ENCODE results near the gene ERF. TPM values are rescaled to one million over a fixed set of nuclear protein-coding genes. Genes with fewer than 3 reads are reported as not detected.
A peak's percentile ranks its signal among the peaks of the same experiment; 100 is the strongest.

The ERF gene
- polyA plus RNA-seq, 3 donors, result 16.5 to 64.6 (median 33.4) TPM

DNA sequence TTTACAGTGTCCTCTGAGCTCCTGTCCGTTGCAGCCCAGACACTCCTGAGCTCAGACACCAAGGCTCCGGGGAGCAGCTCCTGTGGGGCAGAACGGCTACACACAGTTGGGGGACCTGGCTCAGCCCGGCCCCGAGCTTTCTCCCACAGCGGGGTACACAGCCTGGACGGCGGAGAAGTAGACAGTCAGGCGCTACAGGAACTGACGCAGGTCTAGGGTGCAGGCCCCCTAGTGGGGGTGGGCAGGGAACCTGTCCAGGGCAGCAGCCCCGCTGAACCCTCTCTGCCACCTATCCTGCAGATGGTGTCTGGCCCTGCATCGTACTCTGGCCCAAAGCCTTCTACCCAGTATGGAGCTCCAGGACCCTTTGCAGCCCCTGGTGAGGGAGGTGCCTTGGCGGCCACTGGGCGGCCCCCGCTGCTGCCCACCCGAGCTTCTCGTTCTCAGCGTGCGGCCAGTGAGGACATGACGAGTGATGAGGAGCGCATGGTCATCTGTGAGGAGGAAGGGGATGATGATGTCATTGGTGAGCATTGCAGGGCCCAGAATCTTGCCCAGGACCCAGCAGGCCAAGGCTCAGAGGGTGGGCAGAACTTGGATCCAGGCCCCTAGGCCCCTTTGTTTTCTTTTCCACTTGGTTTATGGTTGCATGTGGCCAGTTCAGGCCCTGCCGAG lies 34.1 kb upstream of the ERF start:
- H3K27ac ChIP-seq (ENCODE audit: low read depth, low read length), result no peak overlapping the region
- WGBS, 3 donors, result 89 to 94% (median 92%) methylated on average over 21 to 22 of the region's 22 CpGs

DNA sequence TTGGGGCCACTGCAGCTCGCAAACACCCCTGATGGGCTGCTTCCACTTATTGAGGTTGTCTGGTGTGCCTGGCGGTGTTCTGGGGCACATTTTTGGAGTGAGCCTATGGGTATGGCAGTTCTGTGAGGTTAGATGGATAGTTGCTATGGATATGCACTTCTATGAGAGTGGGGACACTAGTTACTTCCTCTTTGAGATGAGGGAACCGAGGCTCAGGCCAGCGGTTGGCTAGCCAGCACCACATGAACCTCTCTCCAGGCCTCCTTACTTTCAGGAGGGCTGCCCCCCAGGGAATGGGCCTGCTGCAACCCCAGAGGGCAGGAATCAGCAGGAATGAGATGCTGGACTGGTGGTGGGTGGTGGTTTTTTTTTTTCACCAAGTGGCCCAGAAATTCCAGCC lies 33.5 kb upstream of the ERF start:
- 72 to 96% (median 74%) methylated on average over 4 of the region's 4 CpGs for WGBS, 3 donors
- no peak overlapping the region for H3K27ac ChIP-seq (ENCODE audit: low read depth, low read length)

DNA sequence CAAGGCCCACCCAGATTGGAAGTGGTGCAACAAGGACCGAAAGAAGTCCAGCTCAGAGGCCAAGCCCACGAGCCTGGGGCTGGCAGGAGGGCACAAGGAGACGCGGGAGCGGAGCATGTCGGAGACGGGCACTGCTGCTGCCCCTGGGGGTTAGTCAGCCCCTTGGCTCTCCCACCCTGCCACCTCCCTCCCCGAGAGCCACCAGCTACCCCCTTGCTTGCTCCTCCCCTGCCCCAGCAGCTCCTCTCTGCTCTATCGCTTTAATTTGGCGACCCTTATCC lies 32.8 kb upstream of the ERF start:
- 93 to 94% (median 94%) methylated on average over 8 to 10 of the region's 10 CpGs for WGBS, 3 donors

DNA sequence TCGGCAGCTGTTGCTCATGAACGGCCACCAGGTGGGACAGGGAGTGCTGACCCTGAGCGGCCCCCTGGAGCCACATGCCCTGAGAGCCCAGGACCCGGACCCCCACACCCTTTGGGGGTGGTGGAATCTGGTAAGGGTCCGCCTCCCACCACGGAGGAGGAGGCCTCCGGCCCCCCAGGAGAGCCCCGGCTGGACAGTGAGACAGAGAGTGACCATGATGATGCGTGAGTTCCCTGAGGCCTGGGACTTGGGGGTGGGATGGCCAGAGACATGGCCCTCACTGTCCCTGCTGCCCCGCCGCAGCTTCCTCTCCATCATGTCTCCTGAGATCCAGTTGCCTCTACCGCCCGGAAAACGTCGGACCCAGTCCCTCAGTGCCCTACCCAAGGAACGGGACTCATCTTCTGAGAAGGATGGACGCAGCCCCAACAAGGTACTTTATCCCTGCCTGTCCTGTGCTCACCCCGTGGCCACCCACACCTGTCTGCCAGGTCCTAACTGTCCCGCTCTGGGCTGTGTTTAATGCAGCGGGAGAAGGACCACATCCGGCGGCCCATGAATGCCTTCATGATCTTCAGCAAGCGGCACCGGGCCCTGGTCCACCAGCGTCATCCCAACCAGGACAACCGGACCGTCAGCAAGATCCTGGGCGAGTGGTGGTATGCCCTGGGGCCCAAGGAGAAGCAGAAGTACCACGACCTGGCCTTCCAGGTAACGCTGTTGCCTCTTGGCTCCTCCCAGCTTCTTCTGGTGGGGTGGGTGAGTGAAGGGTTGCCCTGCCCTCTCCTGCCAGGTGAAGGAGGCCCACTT lies 32.3 kb upstream of the ERF start:
- WGBS, 3 donors, result 85 to 93% (median 90%) methylated on average over 30 of the region's 30 CpGs
- no peak overlapping the region for H3K27ac ChIP-seq (ENCODE audit: low read depth, low read length)

More for the DNA sequence above, 32.8 kb upstream of the ERF start:
- H3K27ac ChIP-seq (ENCODE audit: low read depth, low read length), result no peak overlapping the region

DNA sequence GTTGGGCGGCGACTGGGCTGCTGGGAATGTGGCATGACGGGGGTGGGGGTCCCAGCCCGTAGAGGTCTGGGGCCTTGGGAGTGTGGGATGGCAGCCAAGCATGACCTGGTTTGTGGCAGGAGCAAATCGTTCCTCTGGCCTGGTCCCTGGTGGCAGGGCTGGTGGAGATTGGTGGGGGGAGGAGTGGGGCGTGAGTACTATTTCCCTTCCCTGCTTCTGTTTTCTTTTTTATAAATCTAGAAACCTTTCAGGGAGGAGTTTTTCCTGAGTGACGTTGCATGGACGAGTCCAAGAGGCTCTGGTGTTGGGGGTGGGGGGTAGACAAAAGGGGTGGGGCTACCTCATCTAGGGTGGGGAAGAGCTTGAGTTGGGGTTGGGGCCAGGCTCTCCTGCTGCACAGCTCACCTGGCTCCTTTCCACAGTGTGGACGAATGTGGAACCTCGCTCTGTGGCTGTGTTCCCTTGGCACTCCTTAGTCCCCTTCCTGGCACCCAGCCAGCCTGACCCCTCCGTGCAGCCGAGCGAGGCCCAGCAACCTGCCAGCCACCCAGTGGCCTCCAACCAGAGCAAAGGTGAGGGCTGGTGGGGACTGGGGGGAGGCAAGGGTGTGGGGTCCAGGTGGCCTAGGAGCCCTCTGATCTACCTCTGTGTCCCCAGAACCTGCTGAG lies 31.6 kb upstream of the ERF start:
- H3K27ac ChIP-seq (ENCODE audit: low read depth, low read length), result no peak overlapping the region
- 19 to 30% (median 22%) methylated on average over 13 of the region's 13 CpGs for WGBS, 3 donors

DNA sequence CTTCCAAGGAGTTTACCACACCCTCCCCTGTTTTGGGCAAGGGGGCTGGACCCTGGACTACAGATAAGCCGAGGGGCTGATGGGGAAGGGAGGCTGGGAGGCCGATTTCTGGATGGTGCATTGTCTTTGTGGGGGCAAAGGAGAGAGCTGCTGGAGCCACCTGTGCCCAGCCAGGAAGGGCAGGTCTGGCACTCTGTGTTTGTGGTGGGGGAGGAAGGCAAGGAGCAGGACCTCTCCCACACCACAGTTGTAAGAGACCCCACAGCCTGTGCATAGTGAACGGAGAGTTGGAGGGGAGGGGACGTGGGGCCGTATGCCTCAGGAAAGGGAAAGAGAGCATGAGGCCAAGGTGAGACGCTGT lies 31.0 kb upstream of the ERF start:
- H3K27ac ChIP-seq (ENCODE audit: low read depth, low read length), result no peak overlapping the region

DNA sequence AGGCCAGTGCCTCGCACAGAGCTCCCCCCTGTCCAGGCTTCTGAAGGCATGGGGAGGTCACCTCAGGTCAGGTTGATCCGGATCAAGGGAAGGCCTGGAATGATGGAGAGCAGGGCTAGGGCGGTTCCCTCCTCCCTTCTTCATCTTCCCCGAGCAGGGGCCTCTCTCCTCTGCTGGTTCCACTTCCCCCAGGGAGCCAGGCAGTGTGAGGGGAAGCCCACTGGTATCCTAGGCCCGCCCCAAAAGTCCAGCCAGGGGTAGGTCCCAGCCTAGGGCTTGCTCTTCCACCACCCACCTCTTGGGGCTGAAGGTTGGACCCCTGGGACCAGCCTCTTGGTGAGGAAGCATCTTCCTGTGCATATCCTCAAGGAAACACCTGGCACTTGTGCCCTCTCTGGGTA lies 30.6 kb upstream of the ERF start:
- 21 to 48% (median 24%) methylated on average over 4 to 5 of the region's 5 CpGs for WGBS, 3 donors
- H3K27ac ChIP-seq (ENCODE audit: low read depth, low read length), result no peak overlapping the region

More for the DNA sequence above, 31.0 kb upstream of the ERF start:
- WGBS, 3 donors, result 8 to 47% (median 28%) methylated on average over 6 of the region's 6 CpGs

DNA sequence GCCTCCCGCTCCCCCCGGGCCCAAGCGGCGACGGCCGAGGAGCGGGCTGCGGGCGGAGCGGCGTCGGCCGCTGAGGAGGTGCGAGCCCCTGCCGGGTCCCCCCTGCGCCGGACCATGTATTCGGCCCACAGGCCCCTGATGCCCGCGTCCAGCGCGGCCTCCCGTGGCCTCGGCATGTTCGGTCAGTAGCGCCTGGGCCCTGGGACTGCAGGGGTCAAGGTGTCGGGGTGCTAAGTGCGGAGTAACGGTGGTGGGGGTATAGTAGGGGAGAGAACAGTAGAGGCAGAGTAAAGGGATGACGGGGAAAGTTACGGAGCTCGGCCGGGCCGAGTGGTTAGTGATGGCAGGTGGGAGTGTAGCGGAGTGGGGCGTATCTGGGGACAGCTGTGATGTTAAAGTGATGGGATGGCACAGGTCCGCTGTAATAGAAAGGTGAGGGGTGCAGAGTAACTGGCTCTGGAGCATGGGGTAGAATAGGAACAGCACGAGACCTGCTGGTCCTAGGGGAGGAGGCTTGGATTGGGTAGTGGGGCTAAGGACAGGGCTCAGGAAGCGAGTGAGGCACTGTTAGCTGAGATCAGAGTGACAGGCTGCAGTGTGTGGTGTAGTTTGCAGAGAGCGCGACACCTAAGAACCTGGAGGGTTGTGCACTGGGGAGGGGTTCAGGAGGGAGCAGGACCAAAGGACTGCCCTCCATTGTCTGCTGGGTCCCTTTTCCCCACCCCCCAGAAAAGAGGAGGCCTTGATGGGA lies 29.8 kb upstream of the ERF start:
- no peak overlapping the region for H3K27ac ChIP-seq (ENCODE audit: low read depth, low read length)
- 2 to 3% (median 3%) methylated on average over 28 to 41 of the region's 41 CpGs for WGBS, 3 donors

DNA sequence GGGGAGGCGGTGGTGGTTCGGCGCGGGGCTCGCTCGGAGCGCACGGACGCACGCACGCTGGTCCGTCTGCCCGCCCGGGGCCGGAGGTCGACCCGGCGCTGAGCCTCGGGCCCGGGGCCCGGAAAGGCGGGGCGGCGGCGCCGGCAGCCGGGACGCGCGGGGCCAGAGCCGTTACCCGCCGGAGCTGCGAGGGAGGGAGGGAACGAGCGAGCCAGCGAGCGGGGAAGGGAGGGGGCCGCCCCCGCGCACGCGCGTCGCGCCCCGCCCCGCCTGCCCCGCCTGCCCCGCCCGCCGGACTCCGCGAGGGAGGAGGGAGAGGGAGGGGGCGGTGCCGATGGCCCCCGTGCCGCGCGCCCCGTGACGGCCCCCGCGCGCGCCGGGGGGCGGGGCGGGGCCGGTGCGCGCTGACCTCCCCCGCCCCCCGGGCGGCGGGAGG lies 29.2 kb upstream of the ERF start:
- WGBS, 3 donors, result 0 to 1% (median 0%) methylated on average over 1 to 54 of the region's 76 CpGs

DNA sequence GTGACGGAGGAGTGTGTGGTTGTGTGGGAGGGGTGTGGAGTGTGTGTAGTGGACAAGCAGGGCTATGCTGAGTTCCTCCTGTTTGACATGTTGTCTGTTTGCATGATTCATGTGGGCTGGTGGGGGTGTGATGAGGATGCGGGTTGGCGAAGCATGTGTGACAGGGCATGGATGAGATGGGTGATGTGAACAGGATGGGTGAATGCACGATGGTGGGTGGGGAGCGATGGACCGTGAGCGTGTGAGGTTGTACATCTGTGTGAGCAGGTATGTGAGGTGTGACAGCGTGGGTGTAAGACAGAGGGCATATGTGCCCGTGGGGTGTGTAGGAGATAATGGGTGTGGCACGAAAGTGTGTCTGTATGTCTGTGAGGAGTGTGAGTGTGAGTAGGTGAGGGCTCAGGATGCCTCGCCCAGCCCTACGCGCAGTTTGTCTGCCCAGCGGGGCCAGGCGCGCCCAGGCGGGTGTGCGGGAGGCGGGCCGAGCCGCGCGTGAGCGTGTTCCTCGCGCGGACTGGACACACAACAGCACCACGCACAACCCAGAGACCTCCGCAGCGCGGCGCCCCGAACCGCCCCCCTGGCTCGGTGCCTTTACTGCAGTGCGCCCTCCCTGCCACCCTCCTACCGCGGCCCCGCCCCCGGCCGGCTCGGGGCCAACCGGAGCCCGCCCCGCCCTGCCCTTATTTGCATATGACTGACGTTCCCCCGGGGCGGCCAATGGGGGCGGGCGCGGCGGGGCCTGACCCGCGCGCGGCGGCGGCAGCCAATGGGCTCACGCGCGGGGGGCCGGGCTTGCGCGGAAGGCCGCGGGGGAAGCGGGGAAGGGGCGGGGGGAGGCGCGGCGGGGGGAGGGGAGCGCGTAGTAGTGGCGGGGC lies 28.5 kb upstream of the ERF start:
- no peak overlapping the region for H3K27ac ChIP-seq (ENCODE audit: low read depth, low read length)
- 1 to 3% (median 3%) methylated on average over 23 to 73 of the region's 74 CpGs for WGBS, 3 donors

More for the DNA sequence above, 29.2 kb upstream of the ERF start:
- no peak overlapping the region for H3K27ac ChIP-seq (ENCODE audit: low read depth, low read length)

DNA sequence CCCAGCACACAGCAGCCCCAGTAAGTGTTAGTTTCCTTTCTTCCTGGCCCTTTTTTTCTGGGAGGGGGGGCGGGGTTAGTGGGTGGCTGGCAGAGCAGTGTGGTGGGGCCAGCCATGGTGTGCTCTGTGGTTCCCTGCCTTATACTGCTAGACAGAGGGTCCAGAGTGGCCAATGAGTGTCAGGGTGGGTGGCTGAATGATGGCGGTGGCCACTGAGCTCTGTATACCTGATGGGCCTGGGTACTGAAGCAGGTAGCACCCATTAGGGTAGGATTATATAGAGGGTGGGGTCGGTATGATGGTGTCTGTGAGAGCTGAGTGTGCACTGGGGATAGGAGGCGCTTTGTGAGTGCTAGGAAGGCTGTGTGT lies 27.9 kb upstream of the ERF start:
- no peak overlapping the region for H3K27ac ChIP-seq (ENCODE audit: low read depth, low read length)
- 37 to 53% (median 43%) methylated on average over 4 of the region's 4 CpGs for WGBS, 3 donors

DNA sequence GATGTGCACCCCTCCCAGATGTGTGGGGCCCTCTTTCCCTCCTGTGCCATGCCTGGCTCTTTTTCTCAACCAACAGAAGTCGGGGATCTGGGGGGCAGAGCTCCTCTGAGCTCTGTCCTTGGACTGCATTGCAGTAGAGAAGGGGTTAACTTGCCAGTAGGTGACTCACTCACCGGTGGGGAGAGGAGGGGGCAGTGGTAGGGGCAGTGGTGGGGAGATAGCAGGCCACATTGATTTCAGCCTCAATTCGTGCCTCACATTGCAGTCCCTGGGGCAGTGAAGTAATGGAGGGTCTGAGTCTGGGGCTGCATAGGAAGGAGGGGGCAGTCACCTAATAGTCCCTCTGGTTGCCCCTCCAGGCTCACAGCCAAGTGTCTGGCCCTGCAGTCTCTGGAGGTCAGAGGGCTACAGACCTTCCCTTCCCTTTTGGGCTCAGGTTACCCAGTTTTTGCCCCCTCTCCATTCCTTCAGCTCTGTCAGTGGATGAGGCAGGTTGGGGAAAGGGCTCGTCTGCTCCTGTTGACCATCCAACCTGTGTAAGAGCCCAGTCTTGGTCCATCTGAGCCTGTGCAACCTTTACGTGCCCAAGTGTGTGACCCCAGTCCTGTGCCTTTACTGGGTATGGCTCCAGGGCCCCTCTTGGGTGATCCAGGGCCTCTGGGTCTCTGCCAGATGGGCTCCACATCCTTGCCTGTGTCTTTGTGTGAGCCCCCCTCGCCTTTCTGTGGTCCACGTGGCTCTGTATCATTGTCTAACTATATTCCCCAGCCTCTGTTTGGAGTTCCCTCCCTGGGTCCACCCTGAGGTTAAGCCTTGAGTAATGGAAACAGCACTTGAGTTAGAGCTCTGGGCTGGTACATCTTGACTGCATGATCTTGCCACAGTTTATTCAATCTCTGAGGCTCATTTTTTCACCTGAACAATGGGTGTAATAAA lies 27.2 kb upstream of the ERF start:
- peak overlapping the region; percentile 68 for H3K27ac ChIP-seq (ENCODE audit: low read depth, low read length)
- 23 to 36% (median 27%) methylated on average over 7 of the region's 7 CpGs for WGBS, 3 donors

DNA sequence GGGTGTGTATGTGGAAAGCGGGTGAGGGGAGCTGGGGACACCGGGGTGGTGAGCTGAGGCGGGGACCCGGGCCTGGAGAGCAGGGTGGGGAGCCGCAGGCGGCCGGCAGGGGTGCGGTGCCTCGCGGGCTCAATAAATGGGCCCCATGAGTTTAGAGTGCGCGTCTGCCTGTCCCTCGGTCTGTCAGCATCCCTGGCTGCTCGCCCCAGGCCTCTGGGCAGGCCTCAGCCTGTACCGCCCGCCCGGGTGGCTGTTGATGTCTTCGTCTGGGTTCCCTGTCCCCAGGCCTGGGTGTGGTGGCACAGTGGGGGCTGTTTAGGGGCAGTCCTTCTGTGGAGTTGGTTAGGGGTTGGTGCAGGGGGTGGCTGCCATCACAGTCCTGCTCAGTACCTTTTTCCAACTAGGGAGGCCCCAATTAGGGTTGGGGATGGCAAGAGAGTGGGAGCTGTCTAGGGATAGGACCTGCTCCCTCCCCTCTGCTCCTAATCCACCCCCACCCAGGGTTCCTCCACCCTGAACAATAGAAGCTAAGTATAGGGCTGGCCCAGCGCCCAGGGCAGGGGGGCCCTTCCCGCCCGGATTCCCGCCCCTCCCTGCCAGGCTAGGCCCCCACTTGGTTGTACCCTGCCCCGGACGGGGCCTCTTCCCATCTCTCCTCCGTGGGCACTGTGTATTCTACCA lies 26.4 kb upstream of the ERF start:
- H3K27ac ChIP-seq (ENCODE audit: low read depth, low read length), result peak overlapping the region; percentile 83
- 7 to 34% (median 11%) methylated on average over 22 to 25 of the region's 25 CpGs for WGBS, 3 donors

DNA sequence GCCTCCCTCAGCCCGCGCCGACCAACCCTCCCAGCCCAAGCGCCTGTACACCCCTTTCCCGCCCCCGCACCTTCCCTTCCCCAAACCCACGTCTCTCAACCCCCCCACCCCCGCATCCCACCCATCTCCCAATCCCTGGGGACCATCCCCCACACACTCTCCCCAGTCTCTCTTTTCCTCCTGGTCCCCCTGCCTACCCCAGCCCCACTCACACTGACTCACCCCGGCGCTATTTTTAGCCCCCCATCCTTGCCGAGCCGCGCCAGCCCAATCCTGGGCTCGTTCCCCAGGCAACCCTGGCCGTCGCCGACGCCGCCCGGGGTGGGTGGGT lies 25.9 kb upstream of the ERF start:
- peak overlapping the region; percentile 83 for H3K27ac ChIP-seq (ENCODE audit: low read depth, low read length)
- 0 to 2% (median 1%) methylated on average over 14 to 20 of the region's 20 CpGs for WGBS, 3 donors

DNA sequence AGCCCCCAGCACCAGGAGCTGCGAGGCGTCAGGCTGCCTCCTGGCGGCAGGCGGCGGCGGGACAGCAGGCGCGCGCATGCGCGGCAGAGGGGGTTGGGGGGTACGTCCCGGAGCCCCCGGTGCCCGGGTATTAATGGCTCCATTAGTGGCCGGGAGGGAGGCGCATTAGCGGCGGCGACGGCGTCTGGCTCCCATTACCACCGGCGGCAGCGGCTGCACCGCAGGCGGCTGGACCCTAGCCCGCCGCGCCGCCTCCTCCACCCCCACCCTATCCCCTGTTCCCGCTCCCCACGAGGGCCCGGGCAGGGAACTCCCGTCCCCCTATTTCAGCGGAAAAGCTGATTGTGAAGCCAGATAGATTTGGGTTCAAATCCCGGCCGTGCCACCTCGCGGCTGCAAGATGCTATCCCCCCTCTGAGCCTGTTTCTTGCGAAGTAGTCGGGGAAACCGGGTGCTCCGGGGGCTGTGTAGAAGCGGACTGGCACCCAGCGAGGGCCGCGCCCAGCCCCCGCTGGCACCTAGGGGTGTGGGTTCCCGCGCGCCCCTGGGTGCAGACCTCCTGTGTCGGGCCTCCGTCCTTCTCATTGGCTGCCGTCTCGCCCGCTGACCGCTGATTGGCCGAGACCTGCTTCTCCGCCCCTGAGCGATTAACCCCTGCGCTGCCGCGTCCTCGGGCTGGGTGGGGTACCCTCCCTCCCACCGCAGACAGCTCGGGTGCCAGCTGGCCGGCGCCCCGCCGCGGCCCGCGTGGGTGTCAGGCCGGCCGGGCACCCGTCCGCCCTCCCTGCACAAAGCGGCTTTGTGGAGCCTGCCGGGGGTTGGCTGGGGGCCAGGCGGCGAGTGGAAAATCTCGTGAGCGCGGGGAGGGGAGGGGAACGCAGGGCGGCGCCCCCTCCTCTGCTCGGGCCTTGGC lies 25.2 kb upstream of the ERF start:
- 0 to 1% (median 0%) methylated on average over 66 to 88 of the region's 89 CpGs for WGBS, 3 donors
- peak overlapping the region; percentile 83 for H3K27ac ChIP-seq (ENCODE audit: low read depth, low read length)
